ENCODE data around the gene MAGI1. TPM values are rescaled to one million over a fixed set of nuclear protein-coding genes. Genes with fewer than 3 reads are reported as not detected.

Gene MAGI1
- total RNA-seq, 1 donor from 2014 or later = not detected

DNA sequence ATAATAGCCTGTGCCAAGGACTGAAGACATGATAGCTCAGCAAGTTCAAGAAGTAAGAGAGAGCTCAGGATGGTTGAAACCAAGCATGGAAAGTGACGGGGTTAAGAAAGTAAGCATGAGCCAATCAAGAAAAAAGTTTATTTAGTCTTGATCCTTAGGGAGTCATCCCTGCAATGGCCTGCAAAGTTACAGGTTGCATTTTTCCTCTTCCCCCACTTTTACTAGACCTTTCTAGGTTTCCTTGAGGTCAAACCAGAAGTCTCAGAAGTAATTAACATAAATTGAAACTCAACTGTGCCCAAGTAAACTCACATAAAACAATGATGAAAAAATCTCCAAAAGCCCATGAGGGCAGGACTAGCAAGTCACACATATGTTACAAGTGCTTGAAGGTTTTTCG, 250.9 kb downstream of the MAGI1 start:
- no peaks in the 10 kb centered on the region for H3K9me3 Mint-ChIP-seq
- DNase-seq = no peak
- ChIA-PET POLR2A (no interaction called here), CTCF (no interaction called here)
- no peaks in the 10 kb centered on the region for H3K36me3 Mint-ChIP-seq (ENCODE audit: low read depth)
- H3K4me1 Mint-ChIP-seq = no peaks in the 10 kb centered on the region
- H3K4me3 Mint-ChIP-seq = no peak overlapping the region
- H3K27ac Mint-ChIP-seq = no peak overlapping the region
- intact Hi-C loops (cut with micrococcal nuclease) = loop anchor here (5.0 kb wide), 2 partner anchors 874 to 1029 kb away; no protein-coding TSS in a partner anchor
- no peak for ATAC-seq (ENCODE audit: low read depth)
- TF ChIP-seq, protein P1, sequence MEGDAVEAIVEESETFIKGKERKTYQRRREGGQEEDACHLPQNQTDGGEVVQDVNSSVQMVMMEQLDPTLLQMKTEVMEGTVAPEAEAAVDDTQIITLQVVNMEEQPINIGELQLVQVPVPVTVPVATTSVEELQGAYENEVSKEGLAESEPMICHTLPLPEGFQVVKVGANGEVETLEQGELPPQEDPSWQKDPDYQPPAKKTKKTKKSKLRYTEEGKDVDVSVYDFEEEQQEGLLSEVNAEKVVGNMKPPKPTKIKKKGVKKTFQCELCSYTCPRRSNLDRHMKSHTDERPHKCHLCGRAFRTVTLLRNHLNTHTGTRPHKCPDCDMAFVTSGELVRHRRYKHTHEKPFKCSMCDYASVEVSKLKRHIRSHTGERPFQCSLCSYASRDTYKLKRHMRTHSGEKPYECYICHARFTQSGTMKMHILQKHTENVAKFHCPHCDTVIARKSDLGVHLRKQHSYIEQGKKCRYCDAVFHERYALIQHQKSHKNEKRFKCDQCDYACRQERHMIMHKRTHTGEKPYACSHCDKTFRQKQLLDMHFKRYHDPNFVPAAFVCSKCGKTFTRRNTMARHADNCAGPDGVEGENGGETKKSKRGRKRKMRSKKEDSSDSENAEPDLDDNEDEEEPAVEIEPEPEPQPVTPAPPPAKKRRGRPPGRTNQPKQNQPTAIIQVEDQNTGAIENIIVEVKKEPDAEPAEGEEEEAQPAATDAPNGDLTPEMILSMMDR (IDR thresholded peaks at IDR 0.05) = no peak
- H3K27me3 Mint-ChIP-seq = no peaks in the 10 kb centered on the region

DNA sequence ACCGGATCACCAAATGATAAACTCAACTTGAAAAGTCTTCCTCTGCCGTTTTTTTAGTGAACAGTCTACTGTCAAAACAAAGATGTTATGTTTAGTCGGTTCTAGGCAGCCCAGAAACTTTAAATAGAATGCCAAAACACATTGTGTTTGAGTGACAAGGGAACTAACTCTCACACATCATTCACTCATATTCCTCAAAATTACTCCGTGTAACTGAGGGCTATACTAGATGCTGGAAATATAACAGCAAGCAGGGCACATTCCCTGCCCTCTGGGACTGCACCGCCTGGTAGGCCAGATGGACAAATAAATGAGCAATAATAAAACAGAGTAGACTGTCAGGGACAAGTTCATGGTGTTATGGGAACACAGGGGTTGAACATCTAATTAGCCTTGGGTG, 251.4 kb downstream of the MAGI1 start:
- intact Hi-C loops (cut with micrococcal nuclease) = loop anchor here (5.0 kb wide), 2 partner anchors 875 to 1030 kb away; no protein-coding TSS in a partner anchor
- ChIA-PET POLR2A (no interaction called here), CTCF (no interaction called here)
- ATAC-seq (ENCODE audit: low read depth) = no peak
- H3K4me1 Mint-ChIP-seq = no peaks in the 10 kb centered on the region
- H3K27me3 Mint-ChIP-seq = no peaks in the 10 kb centered on the region
- H3K9me3 Mint-ChIP-seq = no peaks in the 10 kb centered on the region
- H3K27ac Mint-ChIP-seq = no peak overlapping the region
- H3K36me3 Mint-ChIP-seq (ENCODE audit: low read depth) = no peaks in the 10 kb centered on the region
- TF ChIP-seq, protein P1 (IDR thresholded peaks at IDR 0.05) = no peak
- H3K4me3 Mint-ChIP-seq = no peak overlapping the region
- DNase-seq = no peak

DNA sequence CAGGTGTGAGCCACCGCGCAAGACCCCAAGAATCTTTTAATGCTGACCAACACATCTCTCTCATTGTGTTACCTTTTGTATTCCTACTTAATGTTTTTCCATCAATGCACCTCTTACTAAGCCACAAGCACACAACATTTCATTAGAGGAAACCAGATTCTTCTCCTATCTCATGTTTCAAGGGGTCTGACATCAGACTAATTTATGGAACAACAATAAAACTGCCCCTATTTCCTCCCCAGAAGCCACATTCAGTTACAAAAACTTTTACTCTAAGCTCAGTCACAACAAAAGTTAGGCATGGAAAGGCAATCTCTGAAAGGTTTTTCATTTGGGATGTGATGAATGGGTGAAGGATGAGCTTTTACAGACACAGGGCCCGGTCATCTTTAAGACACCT, 251.8 kb downstream of the MAGI1 start:
- no peak for DNase-seq
- H3K4me3 Mint-ChIP-seq = no peak overlapping the region
- ChIA-PET CTCF (no interaction called here), POLR2A (no interaction called here)
- H3K27me3 Mint-ChIP-seq = no peaks in the 10 kb centered on the region
- H3K4me1 Mint-ChIP-seq = no peaks in the 10 kb centered on the region
- no peak overlapping the region for H3K27ac Mint-ChIP-seq
- ATAC-seq (ENCODE audit: low read depth) = no peak
- TF ChIP-seq, protein P1 (IDR thresholded peaks at IDR 0.05) = no peak
- no peaks in the 10 kb centered on the region for H3K36me3 Mint-ChIP-seq (ENCODE audit: low read depth)
- intact Hi-C loops (cut with micrococcal nuclease) = loop anchor here (5.0 kb wide), 2 partner anchors 875 to 1030 kb away; no protein-coding TSS in a partner anchor
- H3K9me3 Mint-ChIP-seq = no peaks in the 10 kb centered on the region

DNA sequence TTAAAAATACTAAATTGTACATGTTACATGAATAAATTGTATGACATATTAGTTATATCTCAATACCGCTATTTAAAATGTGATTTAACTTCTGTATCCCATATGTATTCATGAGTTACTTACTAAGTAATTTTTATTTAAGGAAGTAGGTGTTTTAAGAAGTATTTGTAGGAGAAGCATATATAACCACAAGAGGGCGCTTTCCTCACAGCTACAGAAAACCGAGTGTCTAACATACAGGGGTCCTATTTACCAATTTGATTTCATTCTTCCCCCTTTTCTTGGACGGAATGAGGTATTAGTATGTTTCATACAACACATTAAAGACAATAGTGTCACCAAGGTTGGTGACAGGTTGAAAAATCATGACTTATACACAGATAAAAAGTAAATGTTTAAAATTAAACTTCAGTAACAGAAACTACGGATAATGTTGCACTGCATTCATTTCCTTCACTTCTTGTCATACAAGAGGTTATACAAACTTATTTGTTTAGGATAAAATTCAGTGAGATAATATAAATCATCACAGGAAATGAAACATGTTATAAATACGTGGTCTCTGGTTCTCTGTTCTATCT, 253.6 kb downstream of the MAGI1 start:
- ChIA-PET POLR2A (no interaction called here), CTCF (no interaction called here)
- TF ChIP-seq, protein P1 (IDR thresholded peaks at IDR 0.05) = no peak
- H3K27ac Mint-ChIP-seq = no peak overlapping the region
- no peaks in the 10 kb centered on the region for H3K27me3 Mint-ChIP-seq
- DNase-seq = no peak
- no peak for ATAC-seq (ENCODE audit: low read depth)
- H3K36me3 Mint-ChIP-seq (ENCODE audit: low read depth) = no peaks in the 10 kb centered on the region
- intact Hi-C loops (cut with micrococcal nuclease) = loop anchor here (5.0 kb wide), 2 partner anchors 877 to 1032 kb away; no protein-coding TSS in a partner anchor
- no peaks in the 10 kb centered on the region for H3K4me1 Mint-ChIP-seq
- H3K9me3 Mint-ChIP-seq = no peaks in the 10 kb centered on the region
- no peak overlapping the region for H3K4me3 Mint-ChIP-seq

DNA sequence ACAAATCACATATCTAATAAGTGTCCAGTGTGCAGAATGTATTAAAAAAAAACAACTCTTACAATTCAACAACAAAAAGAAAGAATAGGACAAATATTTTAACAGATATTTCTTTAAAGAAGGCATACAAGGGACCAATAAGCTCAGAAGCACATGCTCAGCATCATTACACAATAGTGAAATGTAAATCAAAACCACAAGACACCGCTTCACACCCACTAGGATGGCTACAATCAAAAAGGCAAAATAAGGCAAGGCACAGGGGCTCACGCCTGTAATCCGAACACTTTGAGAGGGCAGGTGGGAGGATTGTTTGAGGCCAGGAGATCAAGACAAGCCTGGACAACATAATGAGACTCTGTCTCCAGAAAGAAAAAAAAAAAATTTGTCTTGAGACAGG, 255.6 kb downstream of the MAGI1 start:
- Mint-ChIP-seq H3K36me3 (ENCODE audit: low read depth) (no peaks in the 10 kb centered on the region), H3K27me3 (no peaks in the 10 kb centered on the region), H3K4me1 (no peaks in the 10 kb centered on the region), H3K4me3 (no peak overlapping the region), H3K27ac (no peak overlapping the region), H3K9me3 (no peaks in the 10 kb centered on the region)
- DNase-seq (no peak), ATAC-seq (ENCODE audit: low read depth) (no peak)
- intact Hi-C loops (cut with micrococcal nuclease) = no loop called here
- TF ChIP-seq, protein P1 (IDR thresholded peaks at IDR 0.05) = no peak
- POLR2A ChIA-PET = no interaction called here
- CTCF ChIA-PET = no interaction called here

Measured in activated B cell treated with CpG ODN at 0.5 μM for 24 hours (primary cell).